Muscle layer of colon (tissue), 2 donors: ENCODE data around the gene RNF152.
"Not testable (repeated sequence)": the region's sequence is repeated elsewhere in the genome, so short reads cannot be mapped to it uniquely, and the experiment has no call there.

Experiments
- H3K27ac ChIP-seq: one replicate; pipeline ENCODE4 v1.7.0; 2013; ENCODE audit warnings: low read depth, mild to moderate bottlenecking, low read length, moderate library complexity
- H3K27me3 ChIP-seq, 2 donors: one replicate each; pipeline ENCODE4 v1.7.0; 2013; ENCODE audit warnings: low read length in 2 of 2, mild to moderate bottlenecking in 2 of 2; ENCODE audit not compliant: insufficient read depth in 2 of 2, control insufficient read depth in 1 of 2
- H3K36me3 ChIP-seq: one replicate; pipeline ENCODE4 v1.7.0; 2013; ENCODE audit warnings: mild to moderate bottlenecking, low read length; ENCODE audit not compliant: insufficient read depth
- H3K4me1 ChIP-seq: one replicate; pipeline ENCODE4 v1.7.0; 2013; ENCODE audit warnings: mild to moderate bottlenecking, low read length; ENCODE audit not compliant: insufficient read depth
- H3K4me3 ChIP-seq, 2 donors: one replicate each; pipeline ENCODE4 v1.7.0; 2013; ENCODE audit warnings: low read length in 2 of 2, low read depth in 1 of 2, mild to moderate bottlenecking in 1 of 2, moderate library complexity in 1 of 2
- H3K9ac ChIP-seq: one replicate; pipeline ENCODE4 v1.7.0; 2013; ENCODE audit warnings: low read length
- H3K9me3 ChIP-seq: one replicate; pipeline ENCODE4 v1.7.0; 2013; ENCODE audit warnings: mild to moderate bottlenecking, low read length
- donor health status: abdominal sarcoma.
- donor health status: Adenocarcinoma of cecum.

Gene RNF152

DNA sequence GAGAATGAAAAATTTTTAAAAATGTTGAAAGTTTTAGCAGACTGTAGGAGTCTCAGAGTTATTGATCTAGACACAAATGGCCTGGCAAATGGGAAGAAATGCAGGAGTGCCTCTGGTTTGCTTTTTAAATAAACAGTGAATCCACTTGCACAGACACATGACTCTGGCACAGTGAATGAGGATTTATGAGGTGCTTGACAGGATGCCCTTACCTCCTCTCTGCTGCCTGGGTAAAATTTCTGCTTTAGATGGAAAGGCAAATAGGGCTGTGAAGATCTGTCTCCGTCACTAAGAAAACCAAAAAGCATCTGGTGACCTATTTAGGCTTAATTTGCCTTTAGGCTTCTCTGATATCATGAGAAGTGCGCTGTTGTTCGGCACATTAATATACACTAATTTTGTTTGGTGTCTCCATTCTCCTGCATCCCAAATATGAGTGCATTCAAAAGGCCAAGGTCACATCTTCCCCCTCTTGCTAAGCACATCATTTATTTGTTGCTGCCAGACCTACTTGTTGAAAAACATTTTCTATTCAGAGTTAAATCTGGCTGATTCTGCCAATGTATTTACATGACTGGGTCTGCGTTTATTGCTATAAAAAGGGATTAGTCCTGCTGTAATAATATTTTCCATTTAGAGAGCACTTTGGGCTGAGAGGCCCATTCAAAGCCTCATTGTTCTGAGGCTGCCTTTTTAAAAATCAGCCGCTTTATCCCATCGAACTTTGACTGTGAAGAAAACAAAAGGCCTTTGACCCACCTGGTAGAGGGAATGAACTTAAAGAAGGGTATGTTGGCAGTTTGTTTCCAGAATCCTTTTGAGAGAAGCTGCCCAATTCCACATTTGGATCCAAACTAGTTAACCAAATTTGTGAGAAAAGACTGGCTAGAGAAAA is 94.9 kb downstream of the RNF152 start:
- no peaks in the 10 kb centered on the region for H3K27me3 ChIP-seq
- H3K9ac ChIP-seq = no peak overlapping the region
- H3K9me3 ChIP-seq = no peaks in the 10 kb centered on the region
- H3K4me1 ChIP-seq = no peaks in the 10 kb centered on the region
- no peak overlapping the region for H3K27ac ChIP-seq
- no peak overlapping the region for H3K4me3 ChIP-seq
- no peaks in the 10 kb centered on the region for H3K36me3 ChIP-seq

DNA sequence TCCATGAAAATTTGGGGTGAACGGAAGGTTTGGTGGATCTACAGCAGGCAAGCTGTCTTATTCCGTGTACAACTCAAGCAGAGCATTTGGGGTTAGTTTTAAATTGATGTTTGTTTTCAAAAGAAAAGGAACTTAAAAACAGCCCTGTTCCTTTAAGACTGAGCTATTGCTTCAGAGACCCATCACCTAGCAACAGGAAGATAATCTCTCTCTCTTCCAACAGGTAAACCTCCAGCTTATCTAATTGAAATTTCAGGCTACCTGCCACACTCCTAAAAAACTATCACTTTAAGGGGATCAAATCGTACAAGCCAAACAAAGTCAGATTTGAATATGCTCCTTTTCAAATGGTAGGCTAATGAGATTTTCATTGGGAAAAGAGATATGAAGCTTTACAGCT is 101.8 kb downstream of the RNF152 start:
- H3K9ac ChIP-seq = no peak overlapping the region
- H3K4me3 ChIP-seq = no peak overlapping the region
- H3K36me3 ChIP-seq = no peaks in the 10 kb centered on the region
- H3K9me3 ChIP-seq = no peaks in the 10 kb centered on the region
- H3K27ac ChIP-seq = no peak overlapping the region
- no peaks in the 10 kb centered on the region for H3K4me1 ChIP-seq
- no peaks in the 10 kb centered on the region for H3K27me3 ChIP-seq

DNA sequence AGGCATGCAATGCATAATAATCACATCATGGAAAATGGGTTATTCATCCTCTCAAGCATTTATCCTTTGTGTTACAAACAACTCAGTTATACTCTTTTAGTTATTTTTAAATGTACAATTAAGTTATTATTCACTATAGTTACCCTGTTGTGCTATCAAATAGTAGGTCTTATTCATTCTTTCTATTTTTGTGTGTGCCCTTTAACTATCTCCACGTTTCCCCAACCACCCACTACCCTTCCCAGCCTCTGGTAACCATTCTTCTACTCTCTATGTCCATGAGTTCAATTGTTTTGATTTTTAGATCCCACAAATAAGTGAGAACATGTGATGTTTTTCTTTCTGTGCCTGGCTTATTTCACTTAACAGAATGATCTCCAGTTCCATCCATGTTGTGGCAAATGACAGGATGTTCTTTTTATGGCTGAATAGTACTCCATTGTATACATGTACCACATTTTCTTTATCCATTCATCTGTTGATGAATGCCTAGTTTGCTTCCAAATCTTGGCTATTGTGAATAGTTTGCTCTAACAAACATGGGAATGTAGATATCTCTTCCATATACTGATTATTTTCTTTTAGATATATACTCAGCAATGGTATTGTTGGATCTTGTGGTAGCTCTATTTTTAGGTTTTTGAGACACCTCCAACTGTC is 105.7 kb downstream of the RNF152 start:
- not testable (repeated sequence) for H3K4me3 ChIP-seq, H3K9me3 ChIP-seq, H3K27me3 ChIP-seq, H3K27ac ChIP-seq, H3K4me1 ChIP-seq, H3K9ac ChIP-seq, H3K36me3 ChIP-seq

DNA sequence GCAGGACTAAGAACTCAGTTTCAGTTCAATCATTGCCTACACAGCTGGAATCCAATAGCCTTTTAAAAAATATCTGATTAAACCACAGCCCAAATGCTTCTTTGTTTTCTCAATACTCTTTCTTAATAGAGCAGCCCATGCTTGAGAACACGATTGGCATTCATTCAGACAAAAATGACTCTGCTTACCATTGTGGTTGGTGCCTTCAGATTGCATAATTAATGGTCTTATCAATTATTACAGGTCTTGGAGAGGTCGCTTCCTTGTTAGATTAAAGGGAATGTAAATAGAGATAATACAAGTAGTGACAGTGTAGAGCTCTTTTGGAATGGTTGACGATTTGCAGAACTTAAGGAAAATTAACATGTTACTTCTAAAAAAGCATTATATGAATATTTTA is 107.2 kb downstream of the RNF152 start:
- H3K9ac ChIP-seq = no peak overlapping the region
- no peaks in the 10 kb centered on the region for H3K36me3 ChIP-seq
- no peaks in the 10 kb centered on the region for H3K4me1 ChIP-seq
- H3K4me3 ChIP-seq = no peak overlapping the region
- H3K27me3 ChIP-seq = no peaks in the 10 kb centered on the region
- H3K9me3 ChIP-seq = no peaks in the 10 kb centered on the region
- no peak overlapping the region for H3K27ac ChIP-seq

DNA sequence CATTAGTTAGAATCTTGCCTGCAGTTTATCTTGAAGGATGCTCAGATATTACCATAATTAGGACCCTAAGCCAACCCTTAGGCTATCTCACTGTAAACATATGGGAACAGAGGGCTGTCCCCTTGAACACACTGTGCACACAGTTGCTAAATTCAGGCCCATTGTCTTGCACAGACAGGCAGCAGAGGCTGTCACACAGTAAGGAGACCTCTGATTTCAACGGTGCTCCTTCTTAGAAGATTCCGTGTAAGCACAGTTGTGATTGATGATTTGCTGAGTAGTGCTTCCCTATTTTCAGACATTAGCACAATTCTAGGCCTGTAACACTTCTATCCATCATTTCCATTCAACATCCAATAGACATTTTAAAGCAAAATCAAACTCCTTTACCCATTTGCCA is 108.0 kb downstream of the RNF152 start:
- no peak overlapping the region for H3K9ac ChIP-seq
- H3K27me3 ChIP-seq = no peaks in the 10 kb centered on the region
- H3K9me3 ChIP-seq = no peaks in the 10 kb centered on the region
- no peaks in the 10 kb centered on the region for H3K4me1 ChIP-seq
- H3K4me3 ChIP-seq = no peak overlapping the region
- no peak overlapping the region for H3K27ac ChIP-seq
- H3K36me3 ChIP-seq = no peaks in the 10 kb centered on the region

DNA sequence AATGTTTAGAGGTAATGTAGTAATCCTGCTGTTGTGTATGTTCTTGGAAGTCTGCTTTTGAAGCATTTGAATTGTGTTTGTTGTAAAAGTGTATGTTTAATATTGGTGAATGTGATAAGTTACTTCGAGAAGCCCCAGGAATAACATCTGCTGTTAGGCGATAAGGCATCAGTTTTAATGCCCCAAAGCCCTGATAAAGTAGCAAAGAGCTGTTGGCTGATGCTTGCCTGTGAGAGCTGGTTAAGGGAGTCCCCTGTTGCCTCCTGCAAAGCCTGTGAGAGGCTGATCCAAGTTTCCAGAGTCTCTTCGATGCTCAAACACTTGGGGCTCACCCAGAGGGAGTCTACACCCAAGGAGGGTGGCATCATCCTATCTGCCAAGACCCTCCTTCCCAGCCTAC is 110.3 kb downstream of the RNF152 start:
- Histone ChIP-seq H3K27me3 (no peaks in the 10 kb centered on the region), H3K4me1 (no peaks in the 10 kb centered on the region), H3K4me3 (no peak overlapping the region)

DNA sequence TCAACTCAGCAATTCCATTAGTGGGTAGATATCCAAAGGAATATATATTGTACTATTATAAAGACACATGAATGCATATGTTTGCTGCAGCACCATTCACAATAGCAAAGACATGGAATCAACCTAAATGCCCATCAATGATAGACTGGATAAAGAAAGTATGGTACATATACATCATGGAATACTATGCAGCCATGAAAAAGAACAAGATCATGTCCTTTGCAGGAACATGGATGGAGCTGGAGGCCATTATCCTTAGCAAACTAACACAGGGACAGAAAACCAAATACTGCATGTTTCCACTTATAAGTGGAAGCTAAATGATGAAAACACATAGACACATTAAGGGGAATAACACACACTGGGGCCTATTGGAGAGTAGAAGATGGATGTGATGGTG is 116.6 kb downstream of the RNF152 start:
- not testable (repeated sequence) for H3K27ac ChIP-seq, H3K36me3 ChIP-seq, H3K9ac ChIP-seq, H3K27me3 ChIP-seq, H3K9me3 ChIP-seq, H3K4me3 ChIP-seq, H3K4me1 ChIP-seq

More for the DNA sequence above, 110.3 kb downstream of the RNF152 start:
- no peak overlapping the region for H3K9ac ChIP-seq
- H3K27ac ChIP-seq = no peak overlapping the region
- no peaks in the 10 kb centered on the region for H3K36me3 ChIP-seq
- no peaks in the 10 kb centered on the region for H3K9me3 ChIP-seq

DNA sequence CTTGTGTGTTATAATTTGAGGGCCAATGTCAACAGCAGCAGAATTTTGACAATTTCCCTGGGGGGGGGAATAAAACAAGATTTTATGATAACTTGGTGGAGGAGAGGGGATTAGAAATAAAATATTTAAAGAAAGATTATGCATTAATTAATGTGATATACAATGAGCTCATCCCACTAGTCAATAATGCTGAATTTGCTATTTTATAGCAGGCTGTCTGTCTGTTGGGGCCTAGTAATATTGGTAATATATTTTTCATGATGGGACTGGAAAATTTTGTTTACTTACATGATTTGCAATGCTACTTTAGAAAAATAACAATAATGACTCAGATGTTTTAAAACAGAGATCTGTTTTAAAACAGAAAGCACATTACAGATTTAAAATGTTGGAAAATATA is 118.0 kb downstream of the RNF152 start:
- Histone ChIP-seq H3K36me3 (no peaks in the 10 kb centered on the region), H3K9ac (no peak overlapping the region), H3K27me3 (no peaks in the 10 kb centered on the region), H3K9me3 (no peaks in the 10 kb centered on the region), H3K27ac (no peak overlapping the region), H3K4me3 (no peak overlapping the region), H3K4me1 (no peaks in the 10 kb centered on the region)

DNA sequence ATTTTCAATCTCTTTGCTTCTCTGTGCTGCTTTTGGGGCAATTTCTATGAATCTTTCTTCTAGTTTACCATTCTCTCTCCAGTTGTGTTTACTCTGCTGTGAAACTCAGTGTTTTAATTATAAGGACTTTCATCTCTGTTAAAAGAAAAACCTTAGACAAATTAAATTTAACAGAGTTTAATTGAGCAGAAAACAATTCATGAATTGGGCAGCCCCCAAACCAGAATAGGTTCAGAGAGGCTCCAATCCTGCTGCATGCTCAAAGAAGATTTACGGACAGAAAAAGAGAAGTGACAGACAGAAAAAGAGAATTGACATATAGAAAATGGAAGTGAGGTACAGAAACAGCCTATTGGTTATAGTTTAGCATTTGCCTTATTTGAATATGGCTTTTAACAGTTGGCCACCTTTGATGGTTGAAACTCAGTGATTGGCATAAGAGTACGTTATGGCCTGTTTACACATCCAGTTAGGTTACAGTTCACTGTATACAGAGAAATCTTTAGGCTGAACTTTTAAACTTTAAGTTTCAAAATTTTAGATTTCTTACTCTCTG is 120.4 kb downstream of the RNF152 start:
- no peaks in the 10 kb centered on the region for H3K4me1 ChIP-seq
- H3K27me3 ChIP-seq = no peaks in the 10 kb centered on the region
- H3K9ac ChIP-seq = no peak overlapping the region
- H3K9me3 ChIP-seq = no peaks in the 10 kb centered on the region
- no peak overlapping the region for H3K4me3 ChIP-seq
- H3K36me3 ChIP-seq = no peaks in the 10 kb centered on the region
- no peak overlapping the region for H3K27ac ChIP-seq

DNA sequence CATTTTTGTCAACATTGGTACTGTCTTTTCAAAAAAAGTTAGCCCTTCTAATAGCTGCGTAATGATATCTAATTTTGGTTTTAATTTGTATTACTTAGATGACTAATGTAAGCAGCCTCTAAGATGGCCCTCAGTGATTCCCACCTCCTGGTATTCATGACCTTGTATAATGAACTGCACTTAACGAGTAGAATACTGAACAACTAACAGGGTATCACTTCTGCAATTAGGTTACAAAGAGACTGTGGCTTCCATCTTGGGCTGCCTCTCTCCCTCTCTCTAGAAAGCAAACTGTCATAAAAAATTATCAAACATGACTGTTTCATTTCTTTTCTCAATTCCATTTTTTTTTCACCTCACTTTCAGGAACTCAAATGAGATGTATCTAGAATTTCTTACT is 120.9 kb downstream of the RNF152 start:
- Histone ChIP-seq H3K36me3 (no peaks in the 10 kb centered on the region), H3K4me1 (no peaks in the 10 kb centered on the region), H3K4me3 (no peak overlapping the region), H3K27me3 (no peaks in the 10 kb centered on the region), H3K9ac (no peak overlapping the region), H3K27ac (no peak overlapping the region), H3K9me3 (no peaks in the 10 kb centered on the region)

DNA sequence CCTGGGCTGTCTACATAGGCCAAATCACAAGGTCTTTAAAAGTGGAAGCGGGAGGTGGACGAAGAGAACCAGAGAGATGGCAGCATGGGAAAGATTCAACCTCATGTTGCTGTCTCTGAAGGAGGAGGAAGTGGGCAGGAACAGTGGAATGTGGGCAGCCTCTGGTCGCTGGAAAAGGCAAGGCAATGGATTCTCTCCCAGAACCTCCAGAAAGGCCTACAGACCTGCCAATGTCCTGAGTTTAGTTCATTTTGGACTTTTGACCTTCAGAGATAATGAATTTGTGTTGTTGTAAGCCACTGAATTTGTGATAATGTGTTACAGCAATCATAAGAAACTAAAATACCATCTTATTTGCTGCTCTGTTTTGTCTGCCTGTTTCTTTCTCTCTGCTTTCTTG is 122.5 kb downstream of the RNF152 start:
- Histone ChIP-seq H3K27ac (no peak overlapping the region), H3K4me1 (no peaks in the 10 kb centered on the region), H3K9ac (no peak overlapping the region), H3K4me3 (no peak overlapping the region), H3K9me3 (no peaks in the 10 kb centered on the region), H3K27me3 (no peaks in the 10 kb centered on the region), H3K36me3 (no peaks in the 10 kb centered on the region)
